GM12801 (cell line): ENCODE measurements around the gene TMC1.

Experiments
- CTCF ChIP-seq: IDR thresholded peaks from one replicate; pipeline ENCODE4 v1.5.1; 2011; ENCODE audit warnings: control low read depth; ENCODE audit not compliant: insufficient read length; ENCODE audit errors: extremely low read depth

The TMC1 gene

DNA sequence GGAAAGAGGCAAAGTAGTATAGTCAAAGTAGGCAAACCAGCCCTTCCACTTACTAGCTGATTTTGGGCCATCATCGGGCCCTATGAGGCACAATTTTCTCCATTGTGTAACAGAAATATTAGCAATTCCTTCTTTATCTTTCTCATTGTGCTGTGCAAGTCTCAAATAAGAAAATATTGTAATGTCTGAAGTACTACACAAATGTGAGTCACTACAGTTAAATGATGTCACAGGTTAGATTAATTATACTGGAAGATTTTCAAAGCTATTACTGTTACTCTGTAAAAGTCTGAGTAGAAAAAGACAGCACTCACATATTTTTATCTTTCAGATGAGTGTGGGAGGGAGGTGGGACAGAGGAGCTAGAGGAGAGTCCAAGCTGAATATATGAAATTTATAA lies 12.4 kb upstream of the TMC1 start:
- no peak for TF ChIP-seq CTCF

DNA sequence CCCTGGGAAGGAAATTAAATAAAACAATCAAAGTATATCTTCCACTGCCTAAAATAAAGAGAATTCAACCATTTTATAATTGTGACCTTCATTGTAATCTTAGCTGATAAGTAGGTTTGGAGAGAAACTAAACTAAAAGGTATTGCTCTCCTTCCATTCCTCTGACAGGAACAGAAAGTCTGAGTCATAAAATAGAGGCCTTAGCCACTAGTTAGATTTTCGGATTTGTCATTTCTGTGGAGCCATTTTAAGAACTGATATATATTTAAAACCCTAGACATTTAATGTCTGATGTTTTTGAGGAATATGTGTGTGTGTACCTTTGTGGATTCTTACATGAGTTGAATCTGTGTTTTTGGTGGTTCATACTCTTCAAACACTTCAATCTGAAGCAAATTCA lies 11.8 kb upstream of the TMC1 start:
- no peak for TF ChIP-seq CTCF

DNA sequence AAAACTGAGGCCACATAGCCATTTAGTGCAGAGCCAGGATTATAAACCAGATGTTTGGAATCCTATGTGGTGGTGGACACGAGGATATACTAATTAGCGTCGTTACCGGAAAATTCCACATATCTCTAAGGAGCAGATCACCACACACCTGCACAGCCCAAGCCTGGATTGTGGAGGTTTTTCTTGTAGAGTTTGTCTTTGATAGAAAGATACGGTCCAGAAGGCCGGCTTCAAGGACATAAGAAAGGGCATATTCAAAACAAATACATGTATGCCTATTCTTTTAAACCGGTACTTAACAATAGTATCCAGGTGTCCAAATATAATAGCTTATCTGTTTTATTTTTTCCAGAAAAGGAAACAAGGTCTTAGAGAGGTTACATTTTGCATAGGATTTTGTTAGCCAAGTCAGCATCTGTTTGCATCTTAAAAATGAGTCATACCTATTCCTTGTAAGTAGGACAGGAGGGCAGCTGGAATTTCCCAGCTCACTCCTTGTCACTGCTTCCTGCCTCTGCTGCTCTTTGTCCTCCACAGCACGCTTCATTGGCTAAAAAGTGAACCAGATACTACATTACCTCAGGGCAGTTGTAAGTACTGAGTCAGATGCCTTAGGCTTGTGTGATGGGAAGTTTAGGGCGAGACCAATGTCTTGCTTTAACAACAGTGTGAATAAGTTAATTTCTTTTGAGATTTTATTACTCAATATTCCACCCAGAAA lies 3.6 kb downstream of the TMC1 start:
- no peak for TF ChIP-seq CTCF

DNA sequence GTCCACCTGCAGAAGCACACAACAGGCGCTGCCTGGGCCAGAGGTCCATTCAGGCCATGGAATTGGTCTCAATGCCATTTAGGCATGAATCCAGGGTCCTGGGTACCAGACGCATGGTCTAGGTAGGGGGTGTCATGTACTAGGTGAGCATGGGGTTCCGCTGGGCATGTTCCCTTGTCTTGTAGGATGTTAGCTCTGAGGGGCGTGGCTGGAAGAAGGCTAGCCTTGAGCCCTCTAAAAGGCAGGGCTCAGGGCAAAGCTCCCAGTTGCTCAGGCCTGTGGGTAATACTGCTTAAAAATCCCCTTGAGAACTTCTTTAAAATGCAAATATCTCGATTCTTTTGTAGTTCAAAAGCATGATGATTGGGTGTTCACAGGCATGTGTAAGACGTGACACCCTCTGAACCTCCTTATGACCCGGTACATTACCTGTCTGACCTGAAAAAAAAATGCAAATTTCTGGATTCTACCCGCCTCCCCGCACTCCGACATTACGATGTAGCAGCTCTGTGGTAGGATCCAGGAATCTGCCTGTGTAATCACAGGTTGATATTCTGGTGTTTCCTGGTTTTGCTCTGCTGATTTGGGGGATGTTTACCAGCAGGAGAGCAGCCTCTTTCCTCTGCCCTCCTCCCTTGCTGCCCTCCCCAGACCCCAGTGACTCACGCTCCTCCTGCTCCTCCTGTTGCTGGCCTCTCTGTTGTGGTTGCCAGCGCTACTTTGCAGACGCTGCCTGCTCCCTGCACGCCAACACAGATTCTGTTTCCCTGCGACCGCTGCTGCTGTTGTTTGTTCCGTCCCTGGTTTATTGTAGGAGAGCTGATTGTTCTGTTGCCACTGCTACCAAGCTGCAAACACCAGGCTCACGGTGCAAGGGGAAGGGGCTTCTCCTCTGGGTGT lies 5.7 kb downstream of the TMC1 start:
- no peak for TF ChIP-seq CTCF

GRCh38 chr9:72527801-72528195 lies 6.4 kb downstream of the TMC1 start:
- TF ChIP-seq CTCF: no peak

GRCh38 chr9:72529531-72529930 lies 8.1 kb downstream of the TMC1 start:
- TF ChIP-seq CTCF: no peak

GRCh38 chr9:72533322-72533721 lies 11.9 kb downstream of the TMC1 start:
- TF ChIP-seq CTCF: no peak
